IMR-90 (cell line): ENCODE results near the gene LRRC37A3. TPM values are rescaled to one million over a fixed set of nuclear protein-coding genes. Genes with fewer than 3 reads are reported as not detected.
"Not testable (repeated sequence)": the region's sequence is repeated elsewhere in the genome, so short reads cannot be mapped to it uniquely, and the experiment has no call there.

Experiments used
- ATAC-seq: fragments of 200-7000 bp; cut with Tn5 transposase; 2 replicates; pipeline ENCODE4 v1.9.1; 2020; ENCODE audit warnings: low read depth, mild to moderate bottlenecking, moderate library complexity
- BruUV-seq: library from RNA; stranded (reverse); fragments of 400-500 nt; replicated peaks from 2 replicates; lab custom pipeline; 2021; lab: Mats Ljungman, UMichigan
- CTCF ChIA-PET: fragments of 300-600 bp; formaldehyde crosslinking; extraction: SDS; loops from one replicate; lab custom pipeline; 2021; ENCODE audit warnings: antibody characterized with exemption; lab: Yijun Ruan, JAX
- POLR2A ChIA-PET: fragments of 300-600 bp; sonication (Branson Sonifier 250); formaldehyde crosslinking; loops from one replicate; lab custom pipeline; 2022; ENCODE audit warnings: antibody characterized with exemption; ENCODE audit not compliant: unreplicated experiment; lab: Charles Lee
- DNase-seq: peaks from one replicate; pipeline ENCODE4 v3.0.0; 2013
- H2AFZ ChIP-seq: replicated peaks from 2 replicates; pipeline ENCODE3; 2013; ENCODE audit warnings: low read length, mild to moderate bottlenecking; ENCODE audit not compliant: poor library complexity
- H2AK5ac ChIP-seq: 2 replicates; pipeline ENCODE4 v1.6.1; 2013; ENCODE audit warnings: low read depth, low read length, inconsistent platforms
- H2AK9ac ChIP-seq: replicated peaks from 2 replicates; pipeline ENCODE3; 2013; ENCODE audit warnings: mild to moderate bottlenecking, low read depth, low read length, moderate library complexity; ENCODE audit not compliant: poor library complexity
- H2BK120ac ChIP-seq: 2 replicates; pipeline ENCODE4 v1.6.1; 2013; ENCODE audit warnings: low read depth, low read length, inconsistent platforms
- H2BK15ac ChIP-seq: 3 replicates; pipeline ENCODE4 v1.6.1; 2013; ENCODE audit warnings: low read depth, low read length, inconsistent platforms
- H2BK20ac ChIP-seq: 2 replicates; pipeline ENCODE4 v1.6.1; 2013; ENCODE audit warnings: low read depth, mild to moderate bottlenecking, inconsistent platforms, low read length, moderate library complexity
- H2BK5ac ChIP-seq: 2 replicates; pipeline ENCODE4 v1.6.1; 2013; ENCODE audit warnings: mild to moderate bottlenecking, low read depth, low read length, inconsistent platforms; ENCODE audit not compliant: poor library complexity, severe bottlenecking
- H3K14ac ChIP-seq: replicated peaks from 2 replicates; pipeline ENCODE4 v1.6.1; 2013; ENCODE audit warnings: low read depth, low read length, inconsistent platforms
- H3K18ac ChIP-seq: 2 replicates; pipeline ENCODE4 v1.6.1; 2013; ENCODE audit warnings: low read depth, low read length, control low read depth
- H3K23ac ChIP-seq: 2 replicates; pipeline ENCODE4 v1.6.1; 2013; ENCODE audit warnings: low read depth, low read length, inconsistent platforms
- H3K27ac ChIP-seq: 2 replicates; pipeline ENCODE4 v1.5.1; 2013; ENCODE audit warnings: mild to moderate bottlenecking, control low read depth, low read length; ENCODE audit not compliant: insufficient read depth
- H3K27me3 ChIP-seq: 2 replicates; pipeline ENCODE4 v1.6.1; 2013; ENCODE audit warnings: low read length; ENCODE audit not compliant: control insufficient read depth, insufficient read depth
- H3K36me3 ChIP-seq: 2 replicates; pipeline ENCODE4 v1.6.1; 2013; ENCODE audit warnings: low read length, mixed read lengths; ENCODE audit not compliant: control insufficient read depth, insufficient read depth
- H3K4ac ChIP-seq: 2 replicates; pipeline ENCODE4 v1.6.1; 2013; ENCODE audit warnings: low read depth, low read length, inconsistent platforms
- H3K4me1 ChIP-seq: 2 replicates; pipeline ENCODE4 v1.6.1; 2013; ENCODE audit warnings: low read length, mixed read lengths; ENCODE audit not compliant: control insufficient read depth, insufficient read depth
- H3K4me2 ChIP-seq: 2 replicates; pipeline ENCODE4 v1.6.1; 2013; ENCODE audit warnings: low read depth, mild to moderate bottlenecking, control low read depth, low read length, moderate library complexity
- H3K4me3 ChIP-seq: 2 replicates; pipeline ENCODE4 v1.5.1; 2013; ENCODE audit warnings: low read depth, mild to moderate bottlenecking, control low read depth, low read length, moderate library complexity; ENCODE audit not compliant: insufficient read depth
- H3K56ac ChIP-seq: 2 replicates; pipeline ENCODE4 v1.6.1; 2013; ENCODE audit warnings: low read length, inconsistent platforms; ENCODE audit not compliant: insufficient read depth; ENCODE audit errors: extremely low read depth
- H3K79me1 ChIP-seq, 2 experiments: 2 replicates each; pipeline ENCODE4 v1.6.1; 2013; ENCODE audit warnings: low read length in 2 of 2, inconsistent platforms in 1 of 2, low read depth in 1 of 2
- H3K9ac ChIP-seq: 2 replicates; pipeline ENCODE4 v1.6.1; 2013; ENCODE audit warnings: low read depth, low read length, control low read depth
- H3K9me1 ChIP-seq: 2 replicates; pipeline ENCODE4 v1.6.1; 2013; ENCODE audit warnings: low read length, inconsistent platforms; ENCODE audit not compliant: insufficient read depth
- H3K9me3 ChIP-seq: 2 replicates; pipeline ENCODE4 v1.6.1; 2013; ENCODE audit warnings: low read length; ENCODE audit not compliant: control insufficient read depth, insufficient read depth
- H4K20me1 ChIP-seq: 2 replicates; pipeline ENCODE4 v1.6.1; 2013; ENCODE audit warnings: low read length, inconsistent platforms; ENCODE audit not compliant: insufficient read depth
- H4K5ac ChIP-seq: 2 replicates; pipeline ENCODE4 v1.6.1; 2013; ENCODE audit warnings: mild to moderate bottlenecking, low read depth, low read length, control low read depth
- H4K8ac ChIP-seq, 2 experiments: 2 replicates each; pipeline ENCODE4 v1.6.1; 2013; ENCODE audit warnings: low read depth in 2 of 2, low read length in 2 of 2, control low read depth in 1 of 2, inconsistent platforms in 1 of 2
- H4K91ac ChIP-seq: 2 replicates; pipeline ENCODE4 v1.6.1; 2013; ENCODE audit warnings: low read depth, low read length, inconsistent platforms; ENCODE audit not compliant: insufficient read depth
- WGBS, 2 experiments: methylation state at CpG; one replicate each; pipeline versions ENCODE4 v1.1.5 to v1.1.7; 2013; ENCODE audit warnings: missing lambda C conversion rate in 2 of 2; ENCODE audit not compliant: insufficient read length in 1 of 2; ENCODE audit errors: extremely low coverage in 2 of 2; 5-methylcytosine and 5-hydroxymethylcytosine counted together
- dilution Hi-C: fragments of 300-500 bp; cut with HindIII; formaldehyde crosslinking; loops from one replicate; pipeline ENCODE4 v1.14.3; 2018; ENCODE audit warnings: low sequenced_read_pairs; ENCODE audit not compliant: unreplicated experiment
- in situ Hi-C: fragments of 300-500 bp; cut with MboI; formaldehyde crosslinking; loops from 3 replicates; pipeline ENCODE4 v1.14.3; 2019; ENCODE audit warnings: low sequenced_read_pairs, inconsistent platforms, mixed read lengths
- intact Hi-C: fragments of 100-400 bp; cut with micrococcal nuclease; formaldehyde crosslinking; loops from 2 replicates; pipeline ENCODE4 v1.10.0; 2022
- polyA plus RNA-seq, 3 experiments: library from polyadenylated mRNA; depleted of rRNA; stranded (reverse); fragments of >200 nt; gene quantifications; 2 replicates each; pipeline ENCODE4 v1.2.3, GENCODE V29; 2012; ENCODE audit warnings: low replicate concordance in 1 of 3
- total RNA-seq: library from RNA; depleted of rRNA; stranded (reverse); fragments of >200 nt; gene quantifications from 2 replicates; pipeline ENCODE4 v1.2.3, GENCODE V29; 2012

The LRRC37A3 gene
- total and polyA plus RNA-seq, 2 of the 4 experiments (the other 2 are of a cell fraction), result 3.1 to 4.5 TPM

DNA sequence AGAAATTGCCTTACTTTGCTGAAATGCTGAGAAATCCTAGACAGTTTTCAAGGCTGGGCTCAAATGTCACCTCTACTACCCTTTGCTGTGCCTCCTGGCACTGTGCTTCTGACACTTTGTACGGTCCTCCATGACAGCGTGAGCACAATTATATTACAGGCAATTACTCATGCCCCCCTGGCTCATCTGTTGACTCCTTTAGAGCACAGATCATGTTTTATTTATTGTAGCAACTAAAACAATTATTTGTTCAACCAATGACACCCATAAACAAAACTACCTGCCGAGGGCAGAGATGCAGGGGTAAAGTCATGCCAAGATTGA lies 9.1 kb downstream of the LRRC37A3 start:
- H2AK9ac ChIP-seq, H2BK5ac ChIP-seq, in situ Hi-C loops, H2AFZ ChIP-seq, H3K4me1 ChIP-seq, ATAC-seq, H3K9me3 ChIP-seq, intact Hi-C loops, H3K4me2 ChIP-seq, H4K20me1 ChIP-seq, H2BK15ac ChIP-seq, H4K5ac ChIP-seq, H3K36me3 ChIP-seq, H2AK5ac ChIP-seq, H3K9ac ChIP-seq, H4K91ac ChIP-seq, POLR2A ChIA-PET, H3K9me1 ChIP-seq, H2BK120ac ChIP-seq, BruUV-seq, H3K4me3 ChIP-seq, H3K14ac ChIP-seq, H3K18ac ChIP-seq, H2BK20ac ChIP-seq, H4K8ac ChIP-seq, H3K79me1 ChIP-seq, H3K56ac ChIP-seq, CTCF ChIA-PET, H3K4ac ChIP-seq, H3K23ac ChIP-seq, H3K27ac ChIP-seq, DNase-seq, dilution Hi-C loops, H3K27me3 ChIP-seq: not testable (repeated sequence)
- WGBS, 2 experiments, result no CpG with 5 or more reads among the region's 3 CpGs

DNA sequence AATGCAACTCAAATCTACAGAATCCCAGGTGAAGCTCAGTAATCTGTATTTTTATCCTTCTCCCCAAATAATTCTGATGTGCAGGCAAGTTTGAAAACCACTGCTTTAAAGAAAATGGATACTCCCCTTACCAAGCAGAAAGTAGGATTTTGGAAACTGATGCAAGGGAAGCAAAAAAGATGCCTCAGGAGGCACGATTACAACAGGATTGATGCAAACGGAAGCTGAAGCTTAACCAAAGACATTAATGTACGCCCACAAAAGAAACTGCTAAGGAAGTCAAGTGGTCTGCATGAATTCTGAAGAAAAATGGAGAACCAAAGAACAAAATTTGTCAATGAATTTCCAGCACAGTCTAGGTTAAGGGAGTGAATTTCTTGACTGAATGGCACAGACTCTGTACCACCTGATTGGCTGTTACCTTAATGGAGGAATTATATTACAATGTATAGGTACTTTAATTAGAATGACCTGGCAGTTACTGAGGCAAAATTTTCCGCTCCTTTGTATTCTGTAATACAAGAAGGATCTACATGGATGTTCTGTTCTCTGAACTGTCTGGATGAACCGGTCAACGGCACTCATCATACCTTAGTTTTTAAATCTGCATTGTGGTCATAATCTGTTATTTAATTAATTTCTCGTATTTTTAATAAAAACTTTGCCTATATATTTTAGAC lies 9.6 kb downstream of the LRRC37A3 start:
- H4K8ac ChIP-seq, H3K4me1 ChIP-seq, dilution Hi-C loops, H3K56ac ChIP-seq, H2AFZ ChIP-seq, H3K4ac ChIP-seq, H3K9me1 ChIP-seq, H3K14ac ChIP-seq, H2BK120ac ChIP-seq, intact Hi-C loops, H2AK9ac ChIP-seq, H3K79me1 ChIP-seq, DNase-seq, ATAC-seq, in situ Hi-C loops, H2AK5ac ChIP-seq, H2BK20ac ChIP-seq, H3K4me3 ChIP-seq, H3K9ac ChIP-seq, H4K5ac ChIP-seq, H3K23ac ChIP-seq, H3K18ac ChIP-seq, H2BK5ac ChIP-seq, H4K20me1 ChIP-seq, H3K27ac ChIP-seq, CTCF ChIA-PET, H3K4me2 ChIP-seq, H3K27me3 ChIP-seq, H2BK15ac ChIP-seq, H4K91ac ChIP-seq, H3K9me3 ChIP-seq, POLR2A ChIA-PET, H3K36me3 ChIP-seq, BruUV-seq: not testable (repeated sequence)
- no CpG with 5 or more reads among the region's 7 CpGs for WGBS, 2 experiments
